PC-9 (cell line): ENCODE measurements around the gene PPM1A.

Source experiments
- EZH2 ChIP-seq: fragments of 200-600 bp; sonication (generic); IDR thresholded peaks from 2 replicates; pipeline ENCODE4 v1.8.0; 2017; ENCODE audit warnings: antibody characterized with exemption, low read depth
- TF ChIP-seq, protein P1 (sequence below): fragments of 200-600 bp; sonication (generic); conservative IDR thresholded peaks from 2 replicates; pipeline ENCODE4 v1.6.1; 2017; ENCODE audit warnings: mixed run types, antibody characterized with exemption, mild to moderate bottlenecking, moderate library complexity

DNA sequence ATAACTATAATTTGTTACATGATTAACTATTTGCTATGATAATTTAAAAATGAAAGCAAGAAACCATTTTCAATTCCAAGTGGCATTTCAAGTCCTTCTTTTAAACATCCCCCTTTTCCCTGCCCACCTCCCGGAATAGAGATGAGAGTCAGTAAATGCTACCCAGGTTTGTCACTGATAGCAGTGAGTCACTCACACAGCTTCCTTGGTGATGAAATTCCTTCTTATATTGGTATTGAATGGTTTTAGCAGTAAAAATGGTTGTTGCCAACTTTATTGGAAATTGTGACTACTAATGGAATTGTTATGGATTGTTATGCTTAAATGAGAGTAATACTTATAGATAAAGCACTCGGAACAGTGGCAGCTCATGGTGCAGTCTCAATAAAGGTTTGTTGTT lies 90.5 kb downstream of the PPM1A start:
- TF ChIP-seq, protein P1, sequence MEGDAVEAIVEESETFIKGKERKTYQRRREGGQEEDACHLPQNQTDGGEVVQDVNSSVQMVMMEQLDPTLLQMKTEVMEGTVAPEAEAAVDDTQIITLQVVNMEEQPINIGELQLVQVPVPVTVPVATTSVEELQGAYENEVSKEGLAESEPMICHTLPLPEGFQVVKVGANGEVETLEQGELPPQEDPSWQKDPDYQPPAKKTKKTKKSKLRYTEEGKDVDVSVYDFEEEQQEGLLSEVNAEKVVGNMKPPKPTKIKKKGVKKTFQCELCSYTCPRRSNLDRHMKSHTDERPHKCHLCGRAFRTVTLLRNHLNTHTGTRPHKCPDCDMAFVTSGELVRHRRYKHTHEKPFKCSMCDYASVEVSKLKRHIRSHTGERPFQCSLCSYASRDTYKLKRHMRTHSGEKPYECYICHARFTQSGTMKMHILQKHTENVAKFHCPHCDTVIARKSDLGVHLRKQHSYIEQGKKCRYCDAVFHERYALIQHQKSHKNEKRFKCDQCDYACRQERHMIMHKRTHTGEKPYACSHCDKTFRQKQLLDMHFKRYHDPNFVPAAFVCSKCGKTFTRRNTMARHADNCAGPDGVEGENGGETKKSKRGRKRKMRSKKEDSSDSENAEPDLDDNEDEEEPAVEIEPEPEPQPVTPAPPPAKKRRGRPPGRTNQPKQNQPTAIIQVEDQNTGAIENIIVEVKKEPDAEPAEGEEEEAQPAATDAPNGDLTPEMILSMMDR: no peak
- TF ChIP-seq EZH2: no peak
